GM21825 (cell line): Measurements from ENCODE around the gene PKNOX2.

ENCODE experiments used
- ATAC-seq: cut with Tn5 transposase; IDR thresholded peaks from one replicate; pipeline ENCODE4 v1.9.1; 2021; ENCODE audit warnings: mild to moderate bottlenecking, moderate library complexity; ENCODE audit not compliant: unreplicated experiment

Gene PKNOX2

DNA sequence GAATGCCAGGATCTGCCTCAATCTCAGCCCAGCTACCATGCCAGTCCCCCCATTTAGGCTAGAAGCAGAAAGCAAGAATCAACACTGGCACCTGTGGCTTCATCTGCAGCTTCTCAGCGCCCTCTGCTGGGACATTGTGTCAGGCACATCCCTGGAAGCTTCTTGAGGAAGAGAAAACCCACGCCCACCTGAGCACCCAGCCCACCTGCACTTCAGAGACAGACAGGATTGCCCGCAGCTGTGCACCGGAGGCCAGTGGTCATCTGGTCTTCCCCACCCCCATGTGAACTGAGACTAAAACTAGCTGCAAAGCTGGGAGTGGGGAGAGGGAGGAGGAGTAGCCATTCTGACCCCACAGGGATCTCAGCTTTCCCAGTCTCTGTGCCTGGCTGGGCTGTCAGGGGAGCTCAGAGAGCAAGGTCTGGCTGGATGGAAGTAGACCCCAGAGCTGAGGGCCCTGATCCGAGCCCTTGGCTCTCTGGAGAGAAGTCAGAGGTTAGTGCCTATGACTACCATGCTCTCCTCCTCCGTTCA lies 264.7 kb downstream of the PKNOX2 start:
- ATAC-seq: no peak

DNA sequence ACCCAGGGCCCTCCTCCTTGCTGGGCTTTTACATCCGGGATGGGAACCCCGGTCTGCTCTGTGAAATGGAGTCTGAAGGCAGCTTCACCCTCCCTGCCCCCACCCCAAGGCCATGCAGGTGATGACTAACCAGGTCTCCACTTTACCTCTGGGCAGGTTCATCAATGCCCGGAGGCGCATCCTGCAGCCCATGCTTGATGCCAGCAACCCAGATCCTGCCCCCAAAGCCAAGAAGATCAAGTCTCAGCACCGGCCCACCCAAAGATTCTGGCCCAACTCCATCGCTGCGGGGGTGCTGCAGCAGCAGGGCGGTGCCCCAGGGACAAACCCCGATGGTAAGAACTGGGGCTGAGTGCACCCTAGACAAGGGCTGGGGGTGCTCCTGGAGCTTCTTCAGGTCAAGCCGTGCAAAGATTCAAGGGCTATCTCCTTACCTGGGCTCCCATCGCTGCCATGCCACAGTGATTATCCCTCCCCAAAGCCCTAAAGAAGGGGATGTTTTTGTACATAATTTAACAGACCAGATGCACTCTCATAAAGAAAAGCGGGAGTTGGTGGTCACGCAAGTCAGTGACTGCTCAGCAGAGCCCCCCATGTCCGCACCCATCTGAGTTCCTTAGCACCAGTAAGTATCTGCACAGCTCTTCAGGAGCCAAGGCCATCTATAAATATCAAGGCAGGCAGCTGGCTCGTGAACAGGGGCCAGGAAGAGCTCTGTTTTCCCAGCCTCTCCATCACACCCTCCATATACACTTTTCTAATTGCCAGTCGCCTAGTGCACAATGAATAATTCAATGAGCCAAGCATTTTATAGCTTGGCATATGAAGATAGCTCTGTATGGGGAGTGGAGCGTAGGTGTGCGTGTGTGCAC lies 265.5 kb downstream of the PKNOX2 start:
- ATAC-seq: no peak

DNA sequence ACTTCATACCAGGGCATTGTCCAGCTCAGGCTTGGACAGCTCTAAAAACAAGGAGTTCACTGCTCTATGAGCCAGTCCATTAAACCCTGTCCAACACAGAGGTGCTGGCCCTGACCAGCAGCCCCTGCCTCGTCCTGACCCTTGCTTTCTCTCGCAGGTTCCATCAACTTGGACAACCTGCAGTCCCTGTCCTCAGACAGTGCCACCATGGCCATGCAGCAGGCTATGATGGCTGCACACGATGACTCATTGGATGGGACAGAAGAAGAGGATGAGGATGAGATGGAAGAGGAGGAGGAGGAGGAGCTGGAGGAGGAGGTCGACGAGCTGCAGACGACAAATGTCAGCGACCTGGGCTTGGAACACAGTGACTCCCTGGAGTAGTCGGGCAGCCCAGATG lies 266.5 kb downstream of the PKNOX2 start:
- ATAC-seq: no peak

DNA sequence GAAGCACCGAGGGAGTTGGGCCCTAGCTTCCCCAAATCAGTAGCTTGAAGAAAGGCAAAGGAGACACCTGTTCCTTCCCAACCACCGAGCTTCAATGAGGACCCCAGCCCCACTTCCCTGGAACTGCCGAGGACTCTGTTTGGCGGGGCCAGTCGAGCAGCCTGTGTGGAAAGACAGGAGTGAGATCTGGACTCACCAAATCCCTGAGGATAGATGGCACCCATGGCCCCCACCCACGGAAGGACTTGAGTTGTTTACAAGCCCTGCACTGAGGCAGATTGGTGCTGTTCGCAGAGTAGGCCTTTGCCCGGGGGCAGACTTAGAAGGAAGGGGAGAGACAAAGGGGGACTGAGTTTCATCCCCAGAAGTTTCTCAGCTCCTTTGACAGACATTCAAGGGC lies 266.9 kb downstream of the PKNOX2 start:
- ATAC-seq: no peak

DNA sequence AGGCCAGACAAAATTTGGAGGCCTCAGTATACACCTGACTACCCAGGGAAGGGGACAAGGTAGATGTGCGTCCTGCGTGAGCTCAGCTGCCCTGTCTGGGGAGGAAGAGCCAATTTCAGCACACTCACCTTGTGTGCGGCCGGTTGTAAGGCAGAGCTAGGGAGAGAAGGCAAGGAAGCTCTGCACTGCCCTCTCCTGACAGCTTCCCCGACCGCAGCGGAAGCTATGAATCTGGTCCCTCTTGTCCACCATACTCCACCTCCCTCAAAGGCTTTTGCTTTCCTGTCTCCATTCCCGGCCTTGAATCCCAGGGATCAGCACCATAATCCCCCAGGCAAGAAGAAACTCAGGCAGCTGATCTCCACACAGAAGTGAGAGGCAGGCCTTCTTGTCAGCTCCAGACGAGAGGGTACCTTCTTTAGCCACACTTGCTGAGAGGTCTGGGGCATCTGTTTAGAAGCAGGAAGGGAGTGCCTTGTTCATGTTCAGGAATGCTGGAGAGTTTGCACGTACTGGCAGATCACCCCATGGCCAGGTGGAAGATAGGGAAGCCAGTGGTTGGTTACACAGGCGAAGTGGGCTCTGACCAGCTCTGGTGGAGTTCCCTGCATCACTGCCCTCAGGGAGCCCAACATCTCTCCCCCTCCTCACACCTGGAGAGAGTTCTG lies 269.0 kb downstream of the PKNOX2 start:
- ATAC-seq: peak; percentile 67

DNA sequence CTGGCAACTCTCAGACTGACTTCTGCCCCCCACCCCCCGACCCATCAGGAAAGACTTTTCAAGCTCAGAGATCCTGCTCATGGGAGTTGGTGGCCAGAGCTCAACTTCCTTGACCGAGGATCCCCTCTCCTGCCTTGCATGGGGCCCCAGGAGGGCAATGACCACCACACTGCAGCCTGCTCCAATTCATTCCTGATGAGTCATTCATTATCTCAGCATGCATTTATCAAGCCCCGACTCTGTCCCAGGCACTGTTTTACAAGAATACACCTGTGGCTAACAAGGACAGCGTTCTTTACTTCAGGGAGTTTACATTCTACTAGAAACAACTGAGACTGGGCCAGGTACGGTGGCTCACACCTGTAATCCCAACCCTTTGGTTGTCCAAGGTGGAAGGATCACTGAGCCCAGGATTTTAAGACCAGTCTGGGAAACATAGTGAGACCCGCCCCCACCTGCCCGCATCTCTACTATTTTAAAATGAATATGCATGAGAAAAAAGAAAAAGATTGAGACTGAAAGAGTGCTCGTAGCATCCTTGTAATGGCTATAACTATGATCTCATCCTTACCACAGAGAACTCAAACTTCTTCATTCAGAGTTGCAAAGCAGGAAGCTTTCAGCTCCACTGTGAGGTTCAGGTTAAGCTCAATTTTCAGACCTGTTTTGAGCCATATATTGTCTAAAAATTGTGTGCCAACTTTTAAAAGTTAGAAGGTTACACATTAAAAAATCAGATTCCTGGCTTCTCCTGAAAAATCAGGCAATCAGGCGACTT lies 271.1 kb downstream of the PKNOX2 start:
- no peak for ATAC-seq

DNA sequence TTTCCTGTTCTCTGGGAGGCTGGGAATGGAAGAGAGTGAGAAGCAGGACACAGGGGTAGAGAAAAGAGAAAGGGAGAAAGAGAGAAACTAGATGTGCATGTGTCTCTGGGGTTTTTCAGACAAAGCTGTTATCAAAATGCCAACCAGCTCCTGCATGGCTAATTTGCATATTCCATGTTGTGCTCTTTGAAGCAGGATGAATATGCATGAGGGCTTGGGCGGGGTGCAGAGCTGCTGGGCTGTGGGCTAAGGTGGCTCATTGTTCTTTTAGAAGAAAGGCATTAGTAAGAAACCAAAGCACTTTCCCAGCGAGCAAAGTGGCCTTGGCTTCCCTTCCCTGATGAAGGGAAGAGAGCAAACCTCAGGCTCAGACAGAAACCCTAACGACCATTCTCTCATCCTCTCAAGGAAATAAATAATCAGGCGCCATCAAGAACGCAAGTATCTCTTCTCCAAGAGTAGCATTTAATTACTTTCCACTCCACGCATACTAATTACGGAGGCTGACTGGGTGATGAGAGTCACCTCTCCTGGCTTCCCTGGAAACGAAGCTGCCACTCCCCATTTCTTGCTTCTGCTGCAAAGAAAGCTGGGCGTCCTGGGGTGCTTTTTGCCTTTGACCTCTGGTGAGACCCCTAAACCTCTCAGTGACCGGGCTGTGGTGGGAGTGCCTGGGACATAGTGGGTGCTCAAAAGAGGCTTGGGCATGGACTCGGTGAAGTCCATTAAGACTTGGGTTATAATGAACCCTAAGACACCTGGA lies 277.3 kb downstream of the PKNOX2 start:
- ATAC-seq: no peak

DNA sequence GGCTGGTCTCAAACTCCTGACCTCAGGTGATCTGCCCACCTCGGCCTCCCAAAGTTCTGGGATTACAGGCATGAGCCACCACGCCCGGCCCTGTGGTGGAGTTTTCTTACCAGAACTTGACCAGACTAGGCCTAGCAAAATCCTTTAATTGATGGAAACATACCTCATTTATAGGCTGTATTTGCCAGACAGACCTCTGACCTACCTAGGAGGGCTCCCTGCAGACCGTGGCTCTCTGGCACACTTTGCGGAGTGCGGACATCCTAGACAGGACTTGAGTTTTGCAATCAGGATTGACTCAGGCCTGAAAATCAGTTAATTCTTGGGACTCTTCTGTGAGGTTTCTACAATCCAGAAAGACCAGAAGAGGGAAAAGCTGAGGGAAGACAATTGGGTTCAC lies 278.4 kb downstream of the PKNOX2 start:
- no peak for ATAC-seq

DNA sequence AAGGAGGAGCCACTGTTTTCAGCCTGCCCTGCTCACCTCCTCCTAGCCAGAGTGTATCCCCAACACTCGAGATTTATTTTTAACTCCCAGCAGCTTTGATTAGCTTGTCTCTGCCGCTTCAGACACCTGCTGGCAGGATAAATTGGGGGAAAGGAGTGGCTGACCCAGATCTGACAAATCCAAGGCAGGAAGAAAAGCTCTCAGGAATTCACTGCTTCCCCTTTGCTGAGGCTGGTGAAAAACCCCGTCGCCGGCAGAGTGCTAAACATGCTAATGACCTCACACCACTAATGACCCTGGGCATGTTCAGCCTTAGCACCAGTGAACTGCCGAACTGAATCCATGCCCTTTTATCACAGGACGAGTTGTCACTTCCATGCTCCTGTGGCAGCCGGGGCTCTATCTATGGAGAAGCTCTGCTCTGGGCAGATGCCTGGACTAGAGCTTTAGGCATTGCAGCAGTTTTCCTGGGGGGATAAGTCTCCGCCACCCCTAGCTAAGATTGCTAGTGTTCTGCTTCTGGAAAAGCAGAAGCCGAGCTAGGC lies 279.3 kb downstream of the PKNOX2 start:
- ATAC-seq: no peak

DNA sequence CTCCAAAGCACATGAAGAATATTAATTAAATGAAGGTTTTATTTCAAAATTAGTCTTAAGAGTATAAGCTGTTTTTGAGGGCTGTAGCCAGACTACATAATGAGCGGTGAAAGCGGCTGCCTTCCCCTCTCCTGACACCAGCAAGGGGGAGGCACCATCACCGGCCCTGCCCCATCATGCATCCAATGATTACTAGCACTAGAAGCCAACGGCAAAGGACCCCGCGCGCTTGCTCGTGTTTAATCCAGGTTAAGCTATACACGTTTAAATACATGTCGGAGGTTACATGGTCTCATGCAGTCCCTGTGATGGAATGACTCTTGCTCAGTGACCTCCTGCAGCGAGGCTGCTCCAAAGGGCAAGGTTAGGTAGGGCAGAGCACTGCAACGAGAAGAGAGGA lies 281.2 kb downstream of the PKNOX2 start:
- ATAC-seq: no peak

DNA sequence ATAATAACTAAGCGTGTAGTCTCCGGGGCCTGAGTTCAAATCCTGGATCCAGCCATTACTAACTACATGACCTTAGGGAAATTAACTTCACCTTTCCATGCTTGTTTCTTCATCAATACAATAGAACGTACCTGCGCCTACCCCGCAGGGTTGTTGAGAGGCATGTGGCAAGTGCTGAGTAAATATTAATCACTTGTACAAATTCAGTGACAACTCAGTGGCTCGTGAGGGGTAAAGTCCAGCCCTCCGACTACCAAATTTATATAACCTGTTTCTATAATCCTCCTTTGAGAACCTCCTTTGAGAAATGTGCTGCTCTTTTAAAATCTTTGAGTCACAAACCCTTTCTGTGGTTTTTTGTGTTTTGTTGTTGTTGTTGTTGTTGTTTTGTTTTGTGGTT lies 281.7 kb downstream of the PKNOX2 start:
- ATAC-seq: no peak

DNA sequence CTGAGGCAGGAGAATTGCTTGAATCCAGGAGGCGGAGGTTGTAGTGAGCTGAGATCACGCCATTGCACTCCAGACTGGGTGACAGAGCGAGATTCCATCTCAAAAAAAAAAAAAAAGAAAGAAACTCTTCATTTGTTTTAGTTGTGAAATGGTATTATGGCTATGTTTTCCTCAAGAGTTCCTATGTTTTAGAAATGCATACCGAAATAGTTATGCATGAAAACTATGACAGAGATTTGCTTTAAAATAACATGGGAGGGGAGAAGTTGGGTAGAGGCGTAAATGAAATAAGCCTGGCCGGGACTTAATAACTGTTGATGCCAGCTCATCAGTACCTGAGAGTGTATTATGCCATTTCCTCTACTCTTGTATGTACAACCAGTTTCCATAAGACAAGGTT lies 283.2 kb downstream of the PKNOX2 start:
- no peak for ATAC-seq

DNA sequence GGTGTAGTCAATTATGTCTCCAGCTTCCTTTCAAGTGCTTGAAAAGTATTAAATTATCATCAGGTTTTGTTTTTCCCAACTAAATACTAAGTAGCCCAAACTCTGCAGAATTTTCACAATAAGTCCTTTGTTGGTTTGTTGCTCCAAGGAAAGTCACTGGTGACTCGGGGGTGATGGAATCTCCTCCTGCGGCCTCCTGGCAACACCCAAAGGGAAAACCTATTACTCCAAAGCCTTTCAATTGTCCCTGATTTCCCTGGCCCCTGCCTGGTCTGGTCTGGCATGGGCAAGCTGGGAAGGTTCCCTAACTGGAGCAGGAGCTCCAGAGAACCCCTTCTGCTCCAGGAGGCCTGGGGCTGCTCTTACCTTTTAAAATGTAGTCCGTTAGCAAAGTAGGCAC lies 283.6 kb downstream of the PKNOX2 start:
- ATAC-seq: no peak

DNA sequence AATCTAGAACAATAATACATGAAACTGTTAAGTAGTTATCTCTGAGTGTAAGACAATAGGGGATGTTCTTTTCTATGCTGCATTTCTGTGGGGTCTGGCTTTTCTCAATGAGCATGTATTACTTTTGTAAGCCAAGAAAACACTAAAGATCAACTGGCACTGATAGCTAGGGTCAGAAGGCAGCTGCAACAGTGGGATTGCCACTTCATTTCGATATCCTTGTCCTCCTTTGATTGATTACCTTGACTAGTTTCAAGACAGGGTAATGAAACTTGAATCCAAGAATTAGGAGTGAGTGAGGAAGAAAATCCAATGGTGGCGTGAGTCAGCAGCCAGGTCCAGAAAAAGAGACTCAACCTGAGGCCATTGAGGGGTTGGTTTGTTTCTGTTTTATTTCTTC lies 285.0 kb downstream of the PKNOX2 start:
- ATAC-seq: no peak

DNA sequence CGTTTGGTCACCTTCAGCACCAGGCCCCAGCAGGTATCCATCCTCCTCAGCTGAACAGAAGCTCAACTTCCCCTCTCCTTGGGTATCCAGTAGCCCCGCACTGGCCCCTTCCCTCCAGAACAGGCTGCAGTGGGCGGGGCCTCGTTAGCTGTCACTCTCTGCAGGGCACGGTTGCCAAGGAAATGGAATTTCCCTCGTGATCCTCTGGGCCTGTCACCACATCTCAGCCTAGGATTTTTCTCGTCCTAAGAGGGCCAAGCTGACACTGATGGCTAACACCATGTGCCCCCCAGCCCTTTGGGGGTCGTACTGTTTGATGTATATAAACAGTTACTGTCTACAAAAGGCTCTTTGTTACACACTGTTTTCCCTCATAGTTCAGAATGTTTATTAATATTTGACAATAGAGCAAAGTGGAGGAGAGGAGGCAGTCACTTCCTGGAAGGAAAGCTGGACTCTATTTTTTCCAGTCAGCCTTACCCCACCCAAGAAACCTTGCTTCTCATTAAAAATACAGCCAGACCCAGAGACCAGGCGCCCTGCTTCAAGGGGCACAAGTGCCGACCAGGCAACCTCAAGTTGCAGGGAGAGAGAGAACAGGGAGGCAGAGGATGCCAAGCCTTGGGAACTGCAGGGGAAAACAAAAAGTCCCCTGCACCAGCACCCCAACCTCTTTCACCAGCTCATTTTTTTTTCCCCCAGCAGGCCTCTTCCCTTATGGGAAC lies 287.0 kb downstream of the PKNOX2 start:
- no peak for ATAC-seq

DNA sequence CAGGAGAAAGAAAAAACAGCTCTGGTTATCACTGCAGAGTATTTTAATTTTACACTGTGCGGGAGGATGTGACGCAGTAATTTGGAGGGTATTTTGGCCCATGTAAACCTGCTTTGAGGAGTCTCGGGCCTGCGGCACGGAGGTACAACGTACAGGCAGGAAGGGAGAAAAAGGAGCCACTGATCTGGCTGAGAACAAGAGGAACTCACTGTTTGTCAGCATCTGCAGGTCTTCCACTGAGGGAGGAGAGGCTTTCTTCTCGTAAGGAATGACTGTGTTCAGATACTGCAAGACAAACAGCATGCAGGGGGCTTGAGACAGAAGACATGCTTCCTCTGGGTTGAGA lies 287.5 kb downstream of the PKNOX2 start:
- no peak for ATAC-seq

DNA sequence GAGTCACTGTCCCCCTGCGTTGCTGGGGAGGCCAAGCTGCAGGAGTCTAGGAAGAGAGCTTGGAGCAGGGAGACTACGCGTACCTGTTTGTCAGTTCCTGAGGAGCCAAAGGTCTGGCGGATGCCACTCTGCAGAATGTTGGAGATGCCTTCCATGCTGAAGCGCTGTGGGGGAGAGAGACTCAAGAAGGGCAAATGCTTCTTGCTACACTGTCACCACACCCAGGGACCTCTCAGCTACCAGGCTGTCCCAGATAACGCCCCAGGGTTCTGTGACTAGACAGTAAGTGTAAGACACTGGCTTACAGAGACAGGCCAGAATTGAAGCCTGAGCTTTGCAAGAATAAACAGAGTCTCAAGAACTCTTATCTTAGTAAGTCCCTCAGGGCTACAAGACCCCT lies 289.5 kb downstream of the PKNOX2 start:
- ATAC-seq: no peak

DNA sequence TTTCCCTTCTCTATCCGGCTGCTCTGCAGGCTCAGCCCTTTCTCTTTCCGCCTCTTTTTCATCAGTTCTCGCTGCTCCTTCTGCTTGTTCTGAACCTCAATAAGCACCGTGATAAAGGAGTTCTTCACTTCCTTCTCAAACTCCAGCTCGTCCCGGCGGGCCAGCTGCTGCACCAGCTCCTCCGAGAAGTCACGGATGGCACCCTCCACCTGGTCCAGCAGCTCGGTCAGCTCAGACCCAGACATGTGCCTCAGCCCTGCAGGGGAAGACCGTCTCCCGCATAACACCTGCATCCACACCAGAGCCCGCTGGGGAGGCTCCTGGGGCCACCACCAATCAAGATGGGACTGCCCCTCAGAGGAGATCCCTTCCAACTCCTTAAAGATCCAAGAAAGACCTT lies 291.3 kb downstream of the PKNOX2 start:
- ATAC-seq: no peak

DNA sequence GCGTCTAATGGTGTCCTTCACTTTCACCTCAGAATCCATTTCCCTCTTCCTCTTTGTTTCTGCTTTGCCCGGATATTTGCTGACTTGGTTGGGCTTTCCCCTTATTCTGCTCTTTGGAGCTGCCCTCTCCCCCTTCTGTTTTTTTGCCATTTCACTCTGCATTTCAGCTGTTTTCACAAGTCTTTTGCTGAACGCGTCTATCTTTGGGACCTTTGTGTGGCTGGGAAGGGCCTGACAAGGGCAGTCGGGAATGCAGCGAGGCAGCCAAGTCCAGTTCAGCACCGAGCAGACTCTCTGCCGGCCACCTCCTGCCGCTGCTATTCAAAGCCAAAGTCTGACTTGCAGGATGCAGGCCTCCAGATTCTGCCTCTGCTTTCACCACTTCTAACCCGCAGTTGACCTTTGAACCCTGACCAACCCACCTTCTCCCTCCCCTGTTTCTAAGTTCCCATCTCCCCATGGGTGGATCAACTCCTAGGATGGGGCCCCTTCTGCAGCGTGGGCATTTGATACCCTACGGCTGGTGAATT lies 293.3 kb downstream of the PKNOX2 start:
- no peak for ATAC-seq

DNA sequence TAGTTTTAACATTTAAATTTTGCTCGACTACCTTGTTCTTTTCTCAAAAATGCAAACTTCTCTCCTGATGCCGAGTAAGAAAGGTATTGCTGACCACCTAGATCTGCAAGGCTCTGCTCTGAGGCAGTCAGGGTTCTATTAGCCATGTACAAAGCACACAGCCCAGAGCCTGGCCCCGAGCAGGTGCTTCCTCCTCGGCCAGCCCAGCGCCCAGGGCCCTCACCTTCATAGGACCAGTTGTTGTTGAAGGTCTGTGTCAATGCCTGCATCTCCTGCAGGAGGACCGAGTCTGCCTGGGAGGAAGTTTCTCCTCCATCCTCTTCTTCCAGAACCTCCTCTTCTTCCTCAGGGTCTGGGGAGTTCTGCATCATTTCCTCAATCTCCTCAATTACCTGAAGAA lies 295.7 kb downstream of the PKNOX2 start:
- no peak for ATAC-seq
